HEK293 (cell line): ENCODE results near the gene HOOK1.

Source experiments
- AEBP2 ChIP-seq: fragments of 450-650 bp; formaldehyde crosslinking; IDR thresholded peaks from 2 replicates; pipeline ENCODE4 v1.5.1; 2016; ENCODE audit warnings: missing biosample characterization, missing genetic modification characterization, borderline replicate concordance
- HOXD13 ChIP-seq: sonication (generic); formaldehyde crosslinking; IDR thresholded peaks from 2 replicates; pipeline ENCODE4 v1.8.0; 2022; ENCODE audit warnings: missing genetic modification reagents, borderline replicate concordance
- TCF7L2 ChIP-seq: IDR thresholded peaks from 2 replicates; pipeline ENCODE4 v1.6.1; 2011; ENCODE audit warnings: low read depth, mild to moderate bottlenecking, inconsistent platforms, low read length, moderate library complexity, borderline replicate concordance
- ZBTB1 ChIP-seq: fragments of 450-650 bp; formaldehyde crosslinking; IDR thresholded peaks from 2 replicates; pipeline ENCODE4 v1.5.1; 2016; ENCODE audit warnings: missing biosample characterization, missing genetic modification characterization
- ZFP69B ChIP-seq: fragments of 450-650 bp; formaldehyde crosslinking; IDR thresholded peaks from 2 replicates; pipeline ENCODE4 v1.5.1; 2016; ENCODE audit warnings: missing biosample characterization, missing genetic modification characterization
- ZNF133 ChIP-seq: fragments of 450-650 bp; formaldehyde crosslinking; IDR thresholded peaks from 2 replicates; pipeline ENCODE4 v1.5.1; 2016; ENCODE audit warnings: missing biosample characterization, missing genetic modification characterization
- ZNF292 ChIP-seq: fragments of 450-650 bp; formaldehyde crosslinking; IDR thresholded peaks from 2 replicates; pipeline ENCODE4 v1.5.1; 2016; ENCODE audit warnings: low read depth, missing biosample characterization, missing genetic modification characterization, borderline replicate concordance
- ZNF302 ChIP-seq: fragments of 450-650 bp; formaldehyde crosslinking; IDR thresholded peaks from 2 replicates; pipeline ENCODE4 v1.5.1; 2016; ENCODE audit warnings: missing biosample characterization, missing genetic modification characterization, low read depth
- ZNF391 ChIP-seq: fragments of 450-650 bp; formaldehyde crosslinking; IDR thresholded peaks from 2 replicates; pipeline ENCODE4 v1.5.1; 2016; ENCODE audit warnings: low read depth, missing biosample characterization, missing genetic modification characterization, borderline replicate concordance
- ZNF404 ChIP-seq: fragments of 450-650 bp; formaldehyde crosslinking; IDR thresholded peaks from 2 replicates; pipeline ENCODE4 v1.5.1; 2017; ENCODE audit warnings: missing biosample characterization, missing genetic modification characterization
- ZNF423 ChIP-seq: fragments of 450-650 bp; formaldehyde crosslinking; IDR thresholded peaks from 2 replicates; pipeline ENCODE4 v1.5.1; 2016; ENCODE audit warnings: missing biosample characterization, missing genetic modification characterization
- ZNF510 ChIP-seq: fragments of 450-650 bp; formaldehyde crosslinking; IDR thresholded peaks from 2 replicates; pipeline ENCODE4 v1.5.1; 2018; ENCODE audit warnings: mild to moderate bottlenecking, missing genetic modification characterization, missing biosample characterization; ENCODE audit not compliant: insufficient replicate concordance
- ZNF548 ChIP-seq: fragments of 450-650 bp; formaldehyde crosslinking; IDR thresholded peaks from 2 replicates; pipeline ENCODE4 v1.5.1; 2016; ENCODE audit warnings: missing biosample characterization, missing genetic modification characterization
- ZNF580 ChIP-seq: fragments of 450-650 bp; formaldehyde crosslinking; IDR thresholded peaks from 2 replicates; pipeline ENCODE4 v1.5.1; 2016; ENCODE audit warnings: missing biosample characterization, missing genetic modification characterization
- ZNF707 ChIP-seq: fragments of 450-650 bp; formaldehyde crosslinking; IDR thresholded peaks from 2 replicates; pipeline ENCODE4 v1.5.1; 2016; ENCODE audit warnings: missing biosample characterization, missing genetic modification characterization
- ZNF777 ChIP-seq: fragments of 450-650 bp; formaldehyde crosslinking; IDR thresholded peaks from 2 replicates; pipeline ENCODE4 v1.5.1; 2017; ENCODE audit warnings: missing biosample characterization, missing genetic modification characterization, borderline replicate concordance
- ZNF830 ChIP-seq: fragments of 450-650 bp; IDR thresholded peaks from 2 replicates; pipeline ENCODE4 v1.5.0; 2018; ENCODE audit warnings: missing biosample characterization, missing genetic modification characterization, low read depth, mild to moderate bottlenecking, moderate library complexity
- ZSCAN4 ChIP-seq: fragments of 450-650 bp; formaldehyde crosslinking; IDR thresholded peaks from 2 replicates; pipeline ENCODE4 v1.5.1; 2017; ENCODE audit warnings: missing biosample characterization, missing genetic modification characterization
- TF ChIP-seq, protein P1 (sequence below): fragments of 450-650 bp; formaldehyde crosslinking; IDR thresholded peaks from 2 replicates; pipeline ENCODE4 v1.5.0; 2017; ENCODE audit warnings: missing biosample characterization, missing genetic modification characterization, borderline replicate concordance
- TF ChIP-seq, protein P2 (sequence below): fragments of 450-650 bp; formaldehyde crosslinking; IDR thresholded peaks from 2 replicates; pipeline ENCODE4 v1.5.1; 2017; ENCODE audit warnings: missing biosample characterization, missing genetic modification characterization
- TF ChIP-seq, protein P3 (sequence below): fragments of 450-650 bp; formaldehyde crosslinking; IDR thresholded peaks from 2 replicates; pipeline ENCODE4 v1.5.1; 2016; ENCODE audit warnings: missing biosample characterization, missing genetic modification characterization
- TF ChIP-seq, protein P4 (sequence below): fragments of 450-650 bp; formaldehyde crosslinking; conservative IDR thresholded peaks from 2 replicates; pipeline ENCODE4 v1.5.1; 2016; ENCODE audit warnings: low read depth, missing biosample characterization, missing genetic modification characterization
- TF ChIP-seq, protein P5 (sequence below): fragments of 450-650 bp; formaldehyde crosslinking; IDR thresholded peaks from 2 replicates; pipeline ENCODE4 v1.5.1; 2016; ENCODE audit warnings: missing biosample characterization, missing genetic modification characterization, borderline replicate concordance

Gene HOOK1

GRCh38 chr1:59814180-59814900, 409 bp upstream of the HOOK1 start (continued):
- TF ChIP-seq, protein P1, sequence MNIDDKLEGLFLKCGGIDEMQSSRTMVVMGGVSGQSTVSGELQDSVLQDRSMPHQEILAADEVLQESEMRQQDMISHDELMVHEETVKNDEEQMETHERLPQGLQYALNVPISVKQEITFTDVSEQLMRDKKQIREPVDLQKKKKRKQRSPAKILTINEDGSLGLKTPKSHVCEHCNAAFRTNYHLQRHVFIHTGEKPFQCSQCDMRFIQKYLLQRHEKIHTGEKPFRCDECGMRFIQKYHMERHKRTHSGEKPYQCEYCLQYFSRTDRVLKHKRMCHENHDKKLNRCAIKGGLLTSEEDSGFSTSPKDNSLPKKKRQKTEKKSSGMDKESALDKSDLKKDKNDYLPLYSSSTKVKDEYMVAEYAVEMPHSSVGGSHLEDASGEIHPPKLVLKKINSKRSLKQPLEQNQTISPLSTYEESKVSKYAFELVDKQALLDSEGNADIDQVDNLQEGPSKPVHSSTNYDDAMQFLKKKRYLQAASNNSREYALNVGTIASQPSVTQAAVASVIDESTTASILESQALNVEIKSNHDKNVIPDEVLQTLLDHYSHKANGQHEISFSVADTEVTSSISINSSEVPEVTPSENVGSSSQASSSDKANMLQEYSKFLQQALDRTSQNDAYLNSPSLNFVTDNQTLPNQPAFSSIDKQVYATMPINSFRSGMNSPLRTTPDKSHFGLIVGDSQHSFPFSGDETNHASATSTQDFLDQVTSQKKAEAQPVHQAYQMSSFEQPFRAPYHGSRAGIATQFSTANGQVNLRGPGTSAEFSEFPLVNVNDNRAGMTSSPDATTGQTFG (tag by site-specific recombination): no peak
- TF ChIP-seq, protein P2, sequence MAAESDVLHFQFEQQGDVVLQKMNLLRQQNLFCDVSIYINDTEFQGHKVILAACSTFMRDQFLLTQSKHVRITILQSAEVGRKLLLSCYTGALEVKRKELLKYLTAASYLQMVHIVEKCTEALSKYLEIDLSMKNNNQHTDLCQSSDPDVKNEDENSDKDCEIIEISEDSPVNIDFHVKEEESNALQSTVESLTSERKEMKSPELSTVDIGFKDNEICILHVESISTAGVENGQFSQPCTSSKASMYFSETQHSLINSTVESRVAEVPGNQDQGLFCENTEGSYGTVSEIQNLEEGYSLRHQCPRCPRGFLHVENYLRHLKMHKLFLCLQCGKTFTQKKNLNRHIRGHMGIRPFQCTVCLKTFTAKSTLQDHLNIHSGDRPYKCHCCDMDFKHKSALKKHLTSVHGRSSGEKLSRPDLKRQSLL: no peak
- TF ChIP-seq ZNF830 (no peak), ZFP69B (tag by site-specific recombination) (peak; percentile 73; the same call in 1 of the 2 replicates), HOXD13 (CRISPR knock-in tag) (no peak), ZNF777 (tag by site-specific recombination) (no peak), ZNF580 (tag by site-specific recombination) (peak; percentile 77), ZNF391 (tag by site-specific recombination) (peak; percentile 79; the same call in 1 of the 2 replicates), ZNF423 (no peak), ZNF302 (tag by site-specific recombination) (no peak), ZNF510 (tag by site-specific recombination) (no peak), ZBTB1 (tag by site-specific recombination) (no peak), ZNF707 (tag by site-specific recombination) (no peak), AEBP2 (no peak), TCF7L2 (no peak), ZSCAN4 (tag by site-specific recombination) (peak; percentile 56), ZNF292 (tag by site-specific recombination) (no peak), ZNF133 (tag by site-specific recombination) (no peak), ZNF548 (tag by site-specific recombination) (no peak), ZNF404 (tag by site-specific recombination) (no peak)
- TF ChIP-seq, protein P3, sequence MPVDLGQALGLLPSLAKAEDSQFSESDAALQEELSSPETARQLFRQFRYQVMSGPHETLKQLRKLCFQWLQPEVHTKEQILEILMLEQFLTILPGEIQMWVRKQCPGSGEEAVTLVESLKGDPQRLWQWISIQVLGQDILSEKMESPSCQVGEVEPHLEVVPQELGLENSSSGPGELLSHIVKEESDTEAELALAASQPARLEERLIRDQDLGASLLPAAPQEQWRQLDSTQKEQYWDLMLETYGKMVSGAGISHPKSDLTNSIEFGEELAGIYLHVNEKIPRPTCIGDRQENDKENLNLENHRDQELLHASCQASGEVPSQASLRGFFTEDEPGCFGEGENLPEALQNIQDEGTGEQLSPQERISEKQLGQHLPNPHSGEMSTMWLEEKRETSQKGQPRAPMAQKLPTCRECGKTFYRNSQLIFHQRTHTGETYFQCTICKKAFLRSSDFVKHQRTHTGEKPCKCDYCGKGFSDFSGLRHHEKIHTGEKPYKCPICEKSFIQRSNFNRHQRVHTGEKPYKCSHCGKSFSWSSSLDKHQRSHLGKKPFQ: peak; percentile 56; the same call in 1 of the 2 replicates
- TF ChIP-seq, protein P4, sequence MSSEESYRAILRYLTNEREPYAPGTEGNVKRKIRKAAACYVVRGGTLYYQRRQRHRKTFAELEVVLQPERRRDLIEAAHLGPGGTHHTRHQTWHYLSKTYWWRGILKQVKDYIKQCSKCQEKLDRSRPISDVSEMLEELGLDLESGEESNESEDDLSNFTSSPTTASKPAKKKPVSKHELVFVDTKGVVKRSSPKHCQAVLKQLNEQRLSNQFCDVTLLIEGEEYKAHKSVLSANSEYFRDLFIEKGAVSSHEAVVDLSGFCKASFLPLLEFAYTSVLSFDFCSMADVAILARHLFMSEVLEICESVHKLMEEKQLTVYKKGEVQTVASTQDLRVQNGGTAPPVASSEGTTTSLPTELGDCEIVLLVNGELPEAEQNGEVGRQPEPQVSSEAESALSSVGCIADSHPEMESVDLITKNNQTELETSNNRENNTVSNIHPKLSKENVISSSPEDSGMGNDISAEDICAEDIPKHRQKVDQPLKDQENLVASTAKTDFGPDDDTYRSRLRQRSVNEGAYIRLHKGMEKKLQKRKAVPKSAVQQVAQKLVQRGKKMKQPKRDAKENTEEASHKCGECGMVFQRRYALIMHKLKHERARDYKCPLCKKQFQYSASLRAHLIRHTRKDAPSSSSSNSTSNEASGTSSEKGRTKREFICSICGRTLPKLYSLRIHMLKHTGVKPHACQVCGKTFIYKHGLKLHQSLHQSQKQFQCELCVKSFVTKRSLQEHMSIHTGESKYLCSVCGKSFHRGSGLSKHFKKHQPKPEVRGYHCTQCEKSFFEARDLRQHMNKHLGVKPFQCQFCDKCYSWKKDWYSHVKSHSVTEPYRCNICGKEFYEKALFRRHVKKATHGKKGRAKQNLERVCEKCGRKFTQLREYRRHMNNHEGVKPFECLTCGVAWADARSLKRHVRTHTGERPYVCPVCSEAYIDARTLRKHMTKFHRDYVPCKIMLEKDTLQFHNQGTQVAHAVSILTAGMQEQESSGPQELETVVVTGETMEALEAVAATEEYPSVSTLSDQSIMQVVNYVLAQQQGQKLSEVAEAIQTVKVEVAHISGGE (tag by site-specific recombination): no peak
- TF ChIP-seq, protein P5, sequence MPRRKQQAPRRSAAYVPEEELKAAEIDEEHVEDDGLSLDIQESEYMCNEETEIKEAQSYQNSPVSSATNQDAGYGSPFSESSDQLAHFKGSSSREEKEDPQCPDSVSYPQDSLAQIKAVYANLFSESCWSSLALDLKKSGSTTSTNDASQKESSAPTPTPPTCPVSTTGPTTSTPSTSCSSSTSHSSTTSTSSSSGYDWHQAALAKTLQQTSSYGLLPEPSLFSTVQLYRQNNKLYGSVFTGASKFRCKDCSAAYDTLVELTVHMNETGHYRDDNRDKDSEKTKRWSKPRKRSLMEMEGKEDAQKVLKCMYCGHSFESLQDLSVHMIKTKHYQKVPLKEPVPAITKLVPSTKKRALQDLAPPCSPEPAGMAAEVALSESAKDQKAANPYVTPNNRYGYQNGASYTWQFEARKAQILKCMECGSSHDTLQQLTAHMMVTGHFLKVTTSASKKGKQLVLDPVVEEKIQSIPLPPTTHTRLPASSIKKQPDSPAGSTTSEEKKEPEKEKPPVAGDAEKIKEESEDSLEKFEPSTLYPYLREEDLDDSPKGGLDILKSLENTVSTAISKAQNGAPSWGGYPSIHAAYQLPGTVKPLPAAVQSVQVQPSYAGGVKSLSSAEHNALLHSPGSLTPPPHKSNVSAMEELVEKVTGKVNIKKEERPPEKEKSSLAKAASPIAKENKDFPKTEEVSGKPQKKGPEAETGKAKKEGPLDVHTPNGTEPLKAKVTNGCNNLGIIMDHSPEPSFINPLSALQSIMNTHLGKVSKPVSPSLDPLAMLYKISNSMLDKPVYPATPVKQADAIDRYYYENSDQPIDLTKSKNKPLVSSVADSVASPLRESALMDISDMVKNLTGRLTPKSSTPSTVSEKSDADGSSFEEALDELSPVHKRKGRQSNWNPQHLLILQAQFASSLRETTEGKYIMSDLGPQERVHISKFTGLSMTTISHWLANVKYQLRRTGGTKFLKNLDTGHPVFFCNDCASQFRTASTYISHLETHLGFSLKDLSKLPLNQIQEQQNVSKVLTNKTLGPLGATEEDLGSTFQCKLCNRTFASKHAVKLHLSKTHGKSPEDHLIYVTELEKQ (tag by site-specific recombination): no peak
